GM12891 (cell line): ENCODE data around the gene ADK.
A peak's percentile ranks its signal among the peaks of the same experiment; 100 is the strongest.
"Not testable (repeated sequence)": the region's sequence is repeated elsewhere in the genome, so short reads cannot be mapped to it uniquely, and the experiment has no call there.

Experiments used
- DNase-seq: peaks from one replicate; pipeline ENCODE4 v3.0.0; 2011; ENCODE audit warnings: low spot score; ENCODE audit not compliant: insufficient read length
- FAIRE-seq: peaks from 2 replicates; lab custom pipeline; 2011; peaks lifted over from hg19 to GRCh38; lab: Jason Lieb, UNC
- PAX5 ChIP-seq: IDR thresholded peaks from 2 replicates; pipeline ENCODE4 v1.6.1; 2011; ENCODE audit warnings: low read length, moderate library complexity, mild to moderate bottlenecking; ENCODE audit not compliant: insufficient read depth, severe bottlenecking
- POLR2A ChIP-seq: IDR thresholded peaks from 2 replicates; pipeline ENCODE4 v1.6.1; 2011; ENCODE audit warnings: low read depth, low read length, control low read depth
- POLR2AphosphoS5 ChIP-seq: IDR thresholded peaks from 2 replicates; pipeline ENCODE4 v1.6.1; 2011; ENCODE audit warnings: low read depth, low read length, control low read depth
- POU2F2 ChIP-seq: IDR thresholded peaks from 2 replicates; pipeline ENCODE4 v1.6.1; 2011; ENCODE audit warnings: low read depth, mild to moderate bottlenecking, control low read depth, low read length, moderate library complexity
- SPI1 ChIP-seq: IDR thresholded peaks from 2 replicates; pipeline ENCODE4 v1.6.1; 2011; ENCODE audit warnings: low read depth, low read length, control low read depth
- TAF1 ChIP-seq: IDR thresholded peaks from 2 replicates; pipeline ENCODE4 v1.6.1; 2011; ENCODE audit warnings: low read depth, low read length, control low read depth

Gene ADK

GRCh38 chr10:74117738-74118137 lies 33.3 kb upstream of the ADK start:
- TF ChIP-seq POLR2AphosphoS5, result no peak
- peak; percentile 11; the same call in 1 of the 2 replicates for TF ChIP-seq POLR2A
- DNase-seq (no peak), FAIRE-seq (no peak)

DNA sequence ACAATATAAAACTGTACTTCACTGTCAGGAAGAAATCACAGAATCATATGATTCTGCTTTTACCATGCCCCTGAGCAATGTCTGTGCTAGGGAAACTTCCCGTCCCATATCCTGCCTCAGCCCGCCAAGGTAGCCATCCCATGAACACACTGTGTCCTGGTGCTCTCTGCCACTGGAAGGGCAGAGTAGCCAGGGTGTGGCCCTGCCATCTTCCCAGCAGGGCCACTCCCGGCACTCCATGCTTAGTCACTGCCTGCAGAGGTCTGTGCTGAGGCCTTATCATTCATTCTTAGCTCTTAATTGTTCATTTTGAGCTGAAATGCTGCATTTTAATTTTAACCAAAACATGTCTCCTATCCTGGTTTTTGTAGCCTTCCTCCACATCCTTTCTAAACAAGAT lies 32.2 kb upstream of the ADK start:
- FAIRE-seq (no peak), DNase-seq (no peak)
- TF ChIP-seq POLR2A, result no peak
- TF ChIP-seq POU2F2, result no peak
- TF ChIP-seq POLR2AphosphoS5, result no peak
- TF ChIP-seq SPI1, result no peak
- no peak for TF ChIP-seq PAX5
- no peak for TF ChIP-seq TAF1

DNA sequence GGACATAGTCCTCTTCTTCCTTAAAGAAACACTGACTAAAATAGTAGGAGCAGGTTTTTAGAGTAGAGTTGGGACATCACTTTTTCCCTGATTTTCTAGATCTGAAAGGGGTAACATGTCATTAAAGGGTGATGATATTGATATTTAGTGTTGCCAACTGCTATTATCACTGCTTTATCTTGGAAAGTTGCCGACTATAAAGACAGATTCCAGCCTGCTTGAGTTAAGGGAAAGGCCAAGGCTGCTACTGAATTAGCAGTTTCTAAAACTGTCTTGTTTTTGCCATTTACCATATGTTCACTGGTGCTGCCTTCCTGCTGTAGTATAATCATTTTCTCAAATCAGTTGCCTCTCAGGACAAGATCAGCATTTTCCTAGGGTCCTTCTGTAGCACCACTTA lies 30.1 kb upstream of the ADK start:
- TF ChIP-seq POU2F2 (no peak), TAF1 (no peak), POLR2A (no peak), POLR2AphosphoS5 (no peak), SPI1 (no peak), PAX5 (no peak)
- no peak for FAIRE-seq

GRCh38 chr10:74121368-74121767 lies 29.7 kb upstream of the ADK start:
- FAIRE-seq, result no peak
- no peak for TF ChIP-seq TAF1
- no peak for TF ChIP-seq POLR2A
- no peak for TF ChIP-seq SPI1
- no peak for TF ChIP-seq POU2F2
- TF ChIP-seq POLR2AphosphoS5, result no peak
- no peak for TF ChIP-seq PAX5

More for the DNA sequence above, 30.1 kb upstream of the ADK start:
- no peak for DNase-seq

DNA sequence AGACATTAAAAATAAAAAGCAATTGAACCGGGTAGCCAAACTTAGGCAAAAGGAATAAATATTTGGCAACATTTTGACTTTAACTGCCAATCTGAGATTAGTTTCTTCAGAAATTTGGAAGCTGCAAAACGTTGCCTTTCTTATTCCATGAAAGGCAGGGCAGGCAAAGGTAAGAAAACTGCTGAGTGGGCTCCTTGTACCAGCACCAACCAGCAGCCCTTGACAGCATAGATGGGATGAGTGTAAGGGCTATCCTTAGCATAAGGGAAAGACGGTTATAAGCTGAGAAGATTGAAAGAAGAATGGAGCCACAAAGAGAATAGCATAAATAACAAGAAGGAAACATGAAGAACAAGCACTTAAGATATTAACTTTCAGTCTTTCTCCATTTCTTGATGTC lies 29.0 kb upstream of the ADK start:
- no peak for DNase-seq
- FAIRE-seq, result no peak
- no peak for TF ChIP-seq POU2F2
- TF ChIP-seq TAF1, result no peak
- no peak for TF ChIP-seq PAX5
- no peak for TF ChIP-seq POLR2AphosphoS5
- no peak for TF ChIP-seq SPI1
- no peak for TF ChIP-seq POLR2A

More at GRCh38 chr10:74121368-74121767, 29.7 kb upstream of the ADK start:
- DNase-seq, result no peak

- TF ChIP-seq POLR2A (no peak), TAF1 (no peak), SPI1 (no peak), POLR2AphosphoS5 (no peak), POU2F2 (no peak), PAX5 (no peak)
- DNase-seq, result no peak
- FAIRE-seq, result no peak
These were observed 27.9 kb upstream of the ADK start for GRCh38 chr10:74123081-74123480.

DNA sequence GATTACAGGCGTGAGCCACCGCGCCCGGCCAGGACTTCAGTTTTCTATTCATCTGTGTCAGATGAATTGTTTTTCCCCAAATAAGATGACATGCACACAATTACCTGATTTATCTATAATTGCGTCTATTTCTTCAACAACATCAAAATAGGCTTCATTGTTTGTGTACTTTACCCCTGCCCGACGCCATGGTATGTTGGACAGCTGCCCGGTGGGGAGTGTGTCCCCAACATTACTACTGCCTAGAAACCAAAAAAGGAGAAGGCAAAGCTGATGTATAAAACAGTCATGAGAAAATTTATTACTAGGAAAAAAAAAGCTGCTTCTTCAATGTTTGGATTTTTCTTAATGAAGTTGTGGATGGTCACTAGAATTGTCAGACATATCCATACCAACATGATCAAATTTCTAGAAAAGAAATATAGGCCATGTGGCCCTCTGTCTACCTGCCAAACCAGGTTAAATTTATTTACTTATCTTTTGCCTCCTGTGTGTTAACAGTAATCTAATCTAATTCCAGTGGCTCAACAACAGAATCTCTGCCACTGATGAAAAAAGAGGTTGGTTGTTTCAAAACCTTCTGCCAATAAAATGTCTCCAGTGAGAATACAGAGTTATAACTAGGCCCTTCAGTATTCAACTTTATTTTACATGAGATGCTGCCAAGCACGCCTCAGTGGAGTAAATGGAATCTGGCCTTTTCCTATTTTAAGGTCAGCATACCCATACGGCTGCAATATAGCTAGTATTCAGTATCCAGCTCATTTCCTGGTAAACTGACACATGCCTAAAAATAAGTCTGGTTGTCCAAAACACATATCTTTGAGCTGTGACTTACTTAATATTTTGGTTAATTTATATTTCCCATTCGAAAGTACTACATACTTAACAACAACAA lies 16.8 kb upstream of the ADK start:
- DNase-seq, result no peak
- no peak for FAIRE-seq
- no peak for TF ChIP-seq PAX5
- TF ChIP-seq POU2F2, result no peak
- TF ChIP-seq TAF1, result no peak
- no peak for TF ChIP-seq POLR2A
- no peak for TF ChIP-seq SPI1
- TF ChIP-seq POLR2AphosphoS5, result no peak

DNA sequence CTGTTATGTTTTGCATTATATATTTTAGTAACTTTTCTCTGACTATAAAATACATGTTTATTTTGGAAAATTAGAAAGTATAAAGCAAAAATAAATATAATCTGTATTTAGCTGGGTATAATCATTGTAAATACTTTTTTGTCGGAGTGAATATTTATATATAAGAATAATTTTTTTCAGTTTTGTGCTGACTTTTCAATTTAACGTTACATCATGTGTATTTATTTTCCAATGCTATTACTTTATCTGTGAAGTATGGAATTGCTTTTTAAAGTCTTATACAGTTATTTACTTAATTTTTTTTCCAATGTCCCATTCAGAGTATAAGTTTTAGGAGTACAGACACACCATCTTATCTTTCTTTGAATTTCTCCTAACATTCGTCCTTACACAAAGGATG lies 15.6 kb upstream of the ADK start:
- FAIRE-seq, result no peak
- DNase-seq, result no peak
- TF ChIP-seq POLR2A, result no peak
- TF ChIP-seq SPI1, result no peak

DNA sequence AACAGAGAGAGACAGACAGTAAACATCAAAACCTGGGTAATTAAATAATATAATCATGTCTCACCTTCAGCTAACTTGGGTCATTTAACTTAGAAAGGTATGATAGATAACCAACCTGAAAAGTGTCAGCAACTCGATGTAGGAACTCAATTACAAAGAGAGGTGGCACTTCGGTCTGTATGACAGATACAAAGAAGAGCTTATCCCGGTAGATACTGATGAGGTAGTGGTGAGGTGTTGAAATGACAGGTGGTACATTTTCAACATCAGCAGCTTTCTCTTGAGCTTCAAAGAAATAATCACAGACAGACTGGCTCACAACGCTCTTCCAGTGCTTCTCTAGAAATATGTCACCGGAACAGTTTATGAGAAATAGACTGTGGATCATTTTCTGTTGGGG lies 13.0 kb upstream of the ADK start:
- FAIRE-seq (no peak), DNase-seq (no peak)
- TF ChIP-seq PAX5 (no peak), POLR2A (no peak), POLR2AphosphoS5 (no peak), POU2F2 (no peak), SPI1 (no peak), TAF1 (no peak)

DNA sequence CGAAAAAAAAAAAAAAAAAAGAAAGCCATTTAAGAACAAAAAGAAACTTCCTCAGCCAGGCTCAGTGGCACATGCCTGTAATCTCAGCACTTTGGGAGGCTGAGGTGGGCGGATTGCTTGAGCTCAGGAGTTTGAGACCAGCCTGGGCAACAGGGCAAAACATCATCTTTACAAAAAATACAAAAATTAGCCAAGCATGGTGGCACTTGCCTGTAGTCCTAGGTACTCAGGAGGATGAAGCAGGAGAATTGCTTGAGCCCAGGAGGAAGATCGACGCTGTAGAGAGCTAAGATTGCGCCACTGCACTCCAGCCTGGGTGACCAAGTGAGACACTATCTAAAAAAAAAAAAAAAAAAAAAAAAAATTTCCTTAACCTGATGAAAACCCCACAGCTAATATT lies 12.4 kb upstream of the ADK start:
- FAIRE-seq, DNase-seq: not testable (repeated sequence)

DNA sequence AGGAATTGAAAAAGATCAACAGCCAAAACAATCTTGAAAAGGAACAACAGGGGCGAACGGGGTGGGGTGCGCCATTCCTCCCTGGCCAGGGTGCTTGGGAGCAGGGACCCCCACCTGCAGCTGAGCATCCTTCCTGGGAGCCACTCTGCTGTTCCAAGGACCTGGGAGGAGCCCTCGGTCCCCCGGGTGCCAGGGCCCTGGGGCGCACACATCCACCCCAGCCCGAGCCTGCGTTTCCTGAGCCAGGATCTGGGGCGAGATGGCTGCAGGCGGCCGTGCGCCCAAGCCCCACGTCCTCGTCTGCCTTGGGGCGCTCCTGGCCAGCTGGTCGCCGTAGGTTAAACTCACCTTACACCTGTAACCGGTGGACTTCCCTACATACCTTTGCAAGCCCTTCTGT lies 11.0 kb upstream of the ADK start:
- no peak for FAIRE-seq
- DNase-seq, result no peak
- TF ChIP-seq SPI1, result no peak
